ENCODE data around the gene SEMA5A.

Gene SEMA5A

DNA sequence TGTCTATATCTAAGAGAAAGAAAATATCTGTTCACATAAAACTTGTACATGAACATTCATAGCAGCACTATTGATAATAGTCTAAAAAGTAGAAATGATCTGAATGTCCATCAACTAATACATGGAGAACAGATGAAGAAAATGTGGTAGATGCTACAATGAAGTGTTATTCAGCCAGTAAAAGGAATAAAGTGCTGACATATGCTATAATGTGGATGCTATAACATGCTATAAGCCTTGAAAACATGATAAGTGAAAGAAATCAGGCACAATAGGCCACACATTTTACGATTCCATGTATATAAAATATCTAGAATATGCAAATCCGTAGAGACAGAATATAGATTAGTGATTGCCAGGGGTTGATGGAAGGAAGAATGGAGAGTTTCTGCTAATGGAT, 146.8 kb downstream of the SEMA5A start:
- DNase-seq (ENCODE audit: low spot score), result no peak

DNA sequence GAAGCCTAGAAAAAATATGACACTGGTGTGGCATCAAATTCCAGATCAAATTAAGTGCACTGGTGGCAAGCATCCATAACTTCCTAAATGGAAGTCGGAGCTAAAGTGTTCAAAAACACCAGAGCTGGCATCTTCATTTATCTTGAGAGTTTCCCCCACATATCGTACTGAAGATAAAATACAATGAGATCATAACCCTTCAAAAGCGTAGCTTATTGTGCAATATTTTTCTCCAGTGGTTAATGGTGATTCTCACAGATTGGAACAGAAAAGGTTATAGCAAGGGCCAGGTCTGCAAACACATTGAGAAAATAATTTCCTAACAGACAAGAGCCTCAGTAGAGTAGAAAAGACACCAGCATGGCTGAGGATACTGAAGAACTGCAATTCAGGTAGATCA, 147.6 kb downstream of the SEMA5A start:
- DNase-seq (ENCODE audit: low spot score), result no peak

DNA sequence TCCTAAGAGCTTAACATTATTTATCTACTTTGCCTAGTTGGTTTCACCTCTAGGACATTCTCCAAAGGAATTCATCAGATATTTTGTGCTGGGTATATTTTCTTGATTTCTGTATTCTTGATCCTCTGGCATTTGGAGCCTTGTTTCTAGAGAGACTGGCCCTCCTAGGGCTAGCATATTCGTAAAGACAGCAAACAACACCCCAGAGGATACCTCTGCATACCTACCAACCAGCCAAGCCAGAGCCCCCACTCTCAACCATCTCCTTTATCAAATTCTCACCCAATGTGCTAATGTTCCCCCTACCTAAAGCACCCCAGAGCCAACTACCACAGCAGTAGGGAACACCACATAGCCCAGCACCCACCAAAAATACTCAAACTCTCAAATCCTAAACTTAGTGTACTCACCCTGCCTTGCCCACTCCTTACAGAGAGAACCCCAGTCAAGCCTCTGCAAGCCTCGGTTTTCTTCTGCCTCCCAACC, 149.5 kb downstream of the SEMA5A start:
- DNase-seq (ENCODE audit: low spot score), result no peak

DNA sequence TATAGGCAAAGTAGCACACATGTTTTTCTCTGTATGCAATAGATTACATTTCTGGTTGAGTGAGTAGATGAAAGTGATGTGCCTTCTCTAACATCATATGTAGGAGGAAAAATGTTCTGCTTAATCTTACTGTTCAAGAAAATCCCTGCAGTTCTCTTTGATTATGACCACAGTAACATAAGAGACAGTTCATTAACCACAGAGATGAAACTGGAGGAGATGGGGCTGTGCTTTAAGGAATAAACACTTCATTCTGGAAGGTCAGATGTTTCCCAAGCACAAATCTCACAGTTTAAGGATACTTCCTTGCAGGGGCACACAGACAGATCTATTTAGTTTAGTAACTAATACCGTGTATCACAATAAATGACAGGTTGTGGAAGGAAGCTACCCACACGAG, 150.2 kb downstream of the SEMA5A start:
- DNase-seq (ENCODE audit: low spot score), result no peak

DNA sequence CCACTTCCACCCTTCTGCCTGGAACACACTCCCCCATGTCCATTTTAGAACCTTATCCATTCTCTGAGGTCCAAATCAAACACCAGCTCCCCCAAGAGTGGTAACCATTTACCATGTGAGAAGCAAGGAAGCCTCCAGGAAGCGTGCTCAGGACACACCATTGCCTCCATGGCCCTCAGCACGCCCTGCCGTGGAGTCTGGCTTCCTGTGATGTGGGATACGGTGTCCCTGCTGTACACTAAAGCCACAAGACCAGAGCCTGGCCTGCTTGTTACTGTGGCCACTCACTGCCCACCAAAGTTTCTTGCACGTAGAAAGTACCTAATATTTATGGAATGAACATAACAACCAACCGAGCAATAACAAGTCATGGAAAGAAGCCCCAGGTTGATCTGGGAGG, 151.7 kb downstream of the SEMA5A start:
- no peak for DNase-seq (ENCODE audit: low spot score)

DNA sequence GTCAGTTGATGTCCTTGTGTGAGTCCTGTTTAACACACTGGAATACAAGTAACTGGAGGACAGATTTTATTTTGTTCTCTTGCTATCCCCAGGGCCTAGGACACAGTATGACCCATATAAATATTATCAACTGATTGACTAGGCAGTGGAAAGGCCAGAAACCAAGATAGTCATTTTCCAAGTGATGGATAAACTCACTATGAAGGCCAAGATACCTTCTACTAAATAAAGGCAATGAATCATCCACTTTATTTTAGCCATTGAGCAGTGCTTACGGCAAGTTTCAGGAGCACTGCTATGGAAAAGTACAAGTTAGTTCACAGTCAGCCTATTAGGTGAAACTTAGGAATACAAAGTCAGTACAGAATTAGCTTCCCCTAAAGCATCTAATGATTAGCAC, 153.2 kb downstream of the SEMA5A start:
- DNase-seq (ENCODE audit: low spot score), result no peak

DNA sequence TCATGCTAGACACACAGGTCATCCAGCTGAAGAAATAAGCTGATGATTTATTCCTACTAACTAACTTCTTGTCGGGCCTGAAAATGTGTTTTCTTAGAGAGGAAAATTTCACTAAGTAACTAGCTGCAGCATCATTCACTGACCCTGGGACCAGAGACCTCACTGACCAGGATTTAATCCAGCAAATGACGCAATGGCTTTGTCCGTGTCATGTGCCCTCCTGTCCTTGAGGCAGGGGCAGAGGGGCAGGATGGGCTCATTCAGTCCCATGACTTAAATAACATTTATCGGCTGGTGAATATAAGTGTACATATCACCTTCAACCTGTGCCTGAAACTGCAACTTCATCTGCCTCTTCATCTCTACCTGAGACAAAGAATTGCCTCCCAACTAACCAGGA, 154.8 kb downstream of the SEMA5A start:
- DNase-seq (ENCODE audit: low spot score), result no peak

DNA sequence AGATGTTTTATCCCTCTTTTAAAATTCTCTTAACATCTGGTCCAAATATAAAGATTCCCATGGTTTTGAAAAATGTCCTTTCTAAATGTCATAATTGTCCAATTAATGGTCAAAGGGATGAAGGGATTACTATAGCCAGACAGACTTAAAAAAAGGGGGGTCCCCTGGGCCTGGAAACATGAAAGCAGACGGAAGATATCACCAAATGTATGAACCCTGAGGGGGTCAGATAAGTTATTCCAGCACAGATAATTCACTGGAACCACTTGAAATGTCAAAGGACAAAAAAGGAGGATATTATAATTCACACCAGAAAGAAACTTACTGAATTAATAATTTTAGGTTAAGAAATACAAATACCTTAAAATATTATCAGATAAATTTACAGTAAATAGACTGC, 155.8 kb downstream of the SEMA5A start:
- no peak for DNase-seq (ENCODE audit: low spot score)

DNA sequence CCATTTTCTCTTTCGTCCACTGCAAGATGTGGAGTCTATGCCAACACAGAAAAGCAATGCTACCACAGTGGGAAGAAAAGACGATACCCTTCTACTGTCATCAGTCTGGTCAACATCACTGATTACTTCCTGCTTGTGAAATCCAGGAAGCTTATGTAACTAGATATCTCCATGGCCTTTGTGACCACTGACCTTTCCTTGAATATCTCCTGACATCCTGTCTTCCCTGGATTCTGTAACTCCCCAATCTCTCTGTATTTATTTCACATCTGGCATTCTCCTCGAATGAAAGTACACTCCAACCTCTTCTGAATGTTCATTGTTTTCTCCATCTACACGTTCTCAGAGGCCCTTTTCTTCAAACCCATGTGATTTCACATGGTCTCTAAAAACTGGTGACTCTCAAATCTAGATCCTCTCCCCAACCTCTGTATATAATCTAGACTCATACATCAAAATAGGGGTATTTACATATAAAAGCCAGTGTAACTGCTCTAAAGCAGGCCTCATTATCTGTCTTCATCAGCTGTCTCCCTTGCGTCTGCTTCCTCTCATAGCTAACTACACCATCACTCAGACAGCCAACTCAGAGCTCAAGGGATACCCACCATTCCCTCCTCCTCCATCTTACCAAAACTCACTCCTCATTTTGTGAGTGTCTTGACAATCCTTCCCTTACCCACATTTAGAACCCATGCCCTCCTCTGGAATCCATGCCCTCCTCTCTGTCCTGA, 156.8 kb downstream of the SEMA5A start:
- DNase-seq (ENCODE audit: low spot score), result no peak

DNA sequence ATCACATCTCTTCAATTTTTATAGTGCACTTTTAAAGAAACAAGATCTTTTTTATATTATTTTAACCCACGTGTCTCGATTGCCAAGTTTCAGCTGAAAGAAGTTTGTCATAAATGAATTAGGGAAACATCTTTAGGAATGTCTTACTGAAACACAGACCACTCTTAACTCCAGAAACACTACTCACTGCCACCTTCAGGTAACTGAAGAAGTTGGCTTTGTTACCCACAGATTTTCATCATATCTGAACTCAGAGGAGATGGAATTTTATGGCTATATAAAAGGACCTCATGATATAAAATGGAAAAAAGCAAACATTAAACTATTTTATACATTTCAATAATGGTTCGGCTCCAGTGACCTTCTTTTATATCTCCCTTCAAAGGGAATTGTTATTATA, 158.0 kb downstream of the SEMA5A start:
- DNase-seq (ENCODE audit: low spot score), result no peak

DNA sequence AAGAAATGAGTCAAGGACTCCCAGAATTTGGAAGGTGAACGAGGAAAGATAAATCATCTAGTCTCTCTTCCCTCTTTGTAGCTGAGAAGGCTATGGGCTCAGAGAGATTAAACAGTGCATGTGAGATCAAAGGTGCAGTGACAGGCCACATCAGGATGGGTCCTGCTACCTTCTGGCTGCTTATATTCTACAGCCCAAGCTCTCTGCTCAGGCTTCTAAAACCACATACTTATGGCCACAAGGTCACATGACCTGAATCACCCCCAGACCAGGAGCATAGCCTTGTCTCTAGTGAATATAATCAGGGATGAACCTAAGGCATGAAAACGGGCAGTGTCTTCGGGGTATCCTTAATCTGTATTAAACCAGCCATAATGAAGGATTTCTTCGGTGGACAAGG, 158.9 kb downstream of the SEMA5A start:
- DNase-seq (ENCODE audit: low spot score), result no peak

DNA sequence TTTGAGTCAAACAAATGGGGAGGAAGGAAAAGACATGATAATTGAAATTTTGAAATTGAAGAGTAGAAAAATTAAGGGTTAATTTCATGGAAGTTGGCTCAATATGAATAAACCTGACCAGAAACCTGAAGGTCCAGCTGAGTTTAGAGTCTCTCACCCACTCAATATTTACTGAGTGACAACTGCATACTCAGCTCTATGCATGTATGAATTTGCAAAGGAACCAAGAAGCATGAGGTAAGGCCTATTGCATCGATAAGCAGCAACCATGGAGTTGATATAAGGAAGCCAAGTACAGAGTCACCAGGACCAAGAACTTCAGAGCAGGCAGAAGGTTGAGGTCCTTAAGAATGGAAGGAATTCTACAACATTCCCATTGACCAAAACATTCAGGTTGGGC, 163.4 kb downstream of the SEMA5A start:
- no peak for DNase-seq (ENCODE audit: low spot score)

DNA sequence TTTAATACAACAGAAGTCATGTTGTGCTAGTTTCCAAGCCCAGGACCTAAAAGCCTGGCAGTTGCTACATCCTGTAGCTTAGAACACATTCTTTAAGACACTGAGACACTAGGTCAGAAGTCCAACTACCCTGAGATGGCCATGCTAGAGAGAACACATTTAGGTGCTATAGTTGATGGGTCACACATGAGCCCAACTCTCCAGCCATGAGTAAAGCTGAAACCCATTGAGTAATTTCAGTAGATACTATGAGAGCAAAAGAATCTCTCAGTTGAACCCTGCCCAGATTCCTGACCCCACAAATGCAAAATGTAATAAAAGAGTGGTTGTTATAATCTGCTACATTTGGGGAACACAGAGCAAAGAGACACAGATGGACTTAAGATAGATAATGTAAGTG, 164.4 kb downstream of the SEMA5A start:
- no peak for DNase-seq (ENCODE audit: low spot score)

DNA sequence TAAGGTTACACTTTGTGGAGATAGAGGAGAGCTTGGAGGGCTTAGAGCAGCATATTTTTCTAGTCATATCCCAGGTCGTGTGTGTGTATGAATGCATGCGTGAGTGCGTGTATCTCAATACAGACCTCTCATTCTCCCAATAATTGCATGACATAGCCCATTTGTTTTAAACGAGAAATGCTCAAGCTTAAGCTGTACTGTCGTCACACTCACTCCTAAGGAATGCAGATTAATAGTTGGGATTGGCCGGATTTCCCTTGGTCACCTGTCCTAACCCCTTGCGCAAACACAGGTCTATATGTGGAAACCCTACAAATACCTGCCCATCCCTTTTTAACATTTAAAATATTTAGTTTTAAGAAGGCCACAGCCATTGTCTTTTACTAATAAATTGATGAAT, 165.8 kb downstream of the SEMA5A start:
- no peak for DNase-seq (ENCODE audit: low spot score)

DNA sequence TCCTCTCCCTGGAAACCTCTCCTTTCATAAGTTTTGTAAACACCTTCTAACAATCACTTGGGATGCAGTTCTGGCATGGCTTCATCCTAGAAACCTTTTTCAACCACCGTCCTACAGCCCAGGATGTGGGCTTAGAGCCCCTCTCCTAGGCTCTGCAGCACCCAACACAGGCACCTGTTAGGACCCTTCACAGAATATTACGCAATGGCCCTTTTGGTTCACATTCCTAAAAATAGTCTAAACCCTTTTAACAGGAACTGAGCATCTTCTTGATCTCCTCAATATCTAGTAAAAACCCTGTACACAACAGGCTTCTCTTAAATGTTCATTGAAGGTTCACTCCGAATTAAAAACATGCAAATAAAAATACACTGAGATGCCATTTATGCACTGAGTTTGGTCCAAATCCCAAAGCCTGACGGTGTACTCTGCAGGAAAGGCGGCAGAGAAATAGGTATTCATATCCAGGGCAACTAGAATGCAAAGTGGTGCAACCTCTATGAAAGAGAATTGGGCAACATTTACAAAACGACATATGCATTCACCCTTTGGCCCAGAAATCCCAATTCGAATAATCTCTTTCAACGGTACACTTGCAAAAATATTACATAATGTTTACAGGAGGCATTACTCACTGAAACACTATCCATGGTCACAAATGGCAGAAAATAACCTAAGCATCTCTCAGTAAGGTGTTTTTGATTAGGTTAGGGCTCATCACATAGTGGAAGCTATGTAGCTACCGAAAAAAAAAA, 169.3 kb downstream of the SEMA5A start:
- no peak for DNase-seq (ENCODE audit: low spot score)

DNA sequence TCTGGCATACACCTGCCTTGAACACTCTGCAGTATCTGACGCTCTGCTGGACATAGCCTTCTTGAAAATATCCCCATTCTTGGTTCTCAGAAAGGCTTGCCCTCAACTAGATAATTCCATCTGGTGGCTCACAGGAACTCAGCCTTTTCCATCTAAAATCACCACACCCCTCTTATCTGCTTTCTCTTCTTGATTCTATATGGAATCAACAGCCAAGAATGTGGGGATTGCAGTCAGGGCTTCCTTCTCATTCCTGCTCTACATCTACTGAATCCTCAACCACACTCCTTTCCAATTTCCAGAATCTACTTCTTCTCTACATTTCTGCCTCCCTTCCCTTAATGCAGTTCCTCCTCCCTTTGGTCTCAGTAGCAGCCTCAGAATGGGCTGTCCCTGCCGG, 170.1 kb downstream of the SEMA5A start:
- no peak for DNase-seq (ENCODE audit: low spot score)

DNA sequence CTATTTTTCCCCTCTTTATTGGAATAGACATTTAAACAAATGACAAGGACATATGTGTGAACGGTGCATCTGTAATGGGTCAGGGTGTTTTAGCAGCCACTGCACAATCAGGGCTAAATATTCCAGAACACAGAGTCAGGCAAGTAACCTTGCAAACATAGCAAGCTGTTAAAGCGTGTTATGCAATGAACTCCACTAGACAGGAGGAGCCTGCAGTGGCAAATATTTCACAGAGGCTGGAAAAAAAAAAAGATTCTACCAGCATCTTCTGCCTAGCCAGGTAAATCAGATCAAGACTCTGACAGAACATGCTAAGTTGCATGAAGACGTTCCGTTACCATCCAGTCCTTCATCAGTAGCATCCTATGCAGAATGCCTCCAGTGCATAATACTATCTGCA, 171.8 kb downstream of the SEMA5A start:
- no peak for DNase-seq (ENCODE audit: low spot score)

DNA sequence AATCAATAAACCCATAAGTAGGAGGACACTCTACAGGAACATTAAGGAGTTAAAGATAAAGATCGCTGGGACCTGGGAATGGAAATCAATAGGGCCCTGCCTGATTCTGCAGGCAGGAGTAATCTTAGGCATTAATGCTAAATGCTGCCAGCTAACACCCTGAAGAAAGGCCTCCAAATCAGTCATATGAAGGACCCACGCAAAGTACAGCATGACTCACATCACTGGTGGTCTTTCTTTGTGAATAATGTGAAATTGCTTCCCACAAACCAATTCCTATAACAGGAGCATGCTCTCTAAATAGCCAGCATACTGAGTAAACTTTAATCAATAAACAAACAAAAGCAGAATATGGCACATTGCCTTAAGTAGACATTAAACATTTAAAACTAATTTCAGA, 172.3 kb downstream of the SEMA5A start:
- no peak for DNase-seq (ENCODE audit: low spot score)

DNA sequence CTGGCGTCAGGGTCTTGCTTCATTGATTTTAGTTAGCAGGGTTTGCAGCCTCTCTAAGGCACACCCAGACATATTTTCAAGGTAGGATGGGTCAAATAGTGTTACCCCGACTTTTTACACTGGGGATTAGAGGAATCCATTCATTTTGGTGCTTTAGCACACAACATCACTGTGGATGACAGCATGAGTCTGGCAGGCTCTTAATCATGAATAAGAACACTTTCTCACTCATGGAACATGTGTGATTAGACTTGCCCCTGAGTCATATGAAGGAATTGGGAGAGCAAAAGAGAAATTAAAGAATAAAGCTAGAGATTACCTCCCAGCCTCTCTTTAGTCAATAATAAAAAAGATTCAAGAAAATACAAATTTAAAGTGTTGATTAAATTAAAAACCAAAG, 175.6 kb downstream of the SEMA5A start:
- DNase-seq (ENCODE audit: low spot score), result no peak

DNA sequence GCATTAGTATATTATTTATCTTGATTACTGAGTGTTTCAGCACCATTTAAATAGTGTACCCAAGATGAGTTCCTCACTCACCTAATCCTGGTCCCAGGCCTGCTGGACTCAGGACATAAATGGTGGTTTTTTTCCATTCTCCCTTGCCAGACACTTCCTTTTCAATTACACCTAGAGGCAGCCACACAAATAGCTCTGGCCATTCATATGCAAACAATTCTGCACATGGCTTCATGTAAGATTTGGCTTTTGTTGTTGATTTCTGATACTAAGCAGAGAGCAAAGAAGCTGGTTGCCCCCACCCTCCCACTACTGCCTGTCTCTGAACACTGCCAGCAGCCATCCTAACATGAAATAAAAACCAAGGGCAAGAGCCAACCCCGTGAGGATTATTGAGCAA, 180.4 kb downstream of the SEMA5A start:
- no peak for DNase-seq (ENCODE audit: low spot score)

DNA sequence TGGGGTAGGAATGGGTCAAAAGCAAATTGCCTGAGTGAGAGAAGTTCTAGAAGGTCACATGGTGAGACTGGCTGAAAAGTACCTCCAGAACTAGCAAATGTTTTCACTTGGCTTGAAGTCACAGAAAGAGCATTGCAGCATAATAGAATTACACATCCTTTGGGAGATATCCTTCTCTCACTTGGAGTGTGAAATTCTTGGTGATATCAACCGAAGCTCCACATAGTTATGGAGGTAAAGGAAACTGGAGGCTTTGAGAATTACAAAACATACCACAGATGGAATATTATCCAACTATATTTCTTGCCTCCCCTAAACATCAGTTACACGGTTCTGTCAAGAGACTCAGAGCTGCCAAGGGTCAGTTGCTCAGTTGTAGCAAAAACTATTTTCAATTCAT, 182.4 kb downstream of the SEMA5A start:
- no peak for DNase-seq (ENCODE audit: low spot score)

DNA sequence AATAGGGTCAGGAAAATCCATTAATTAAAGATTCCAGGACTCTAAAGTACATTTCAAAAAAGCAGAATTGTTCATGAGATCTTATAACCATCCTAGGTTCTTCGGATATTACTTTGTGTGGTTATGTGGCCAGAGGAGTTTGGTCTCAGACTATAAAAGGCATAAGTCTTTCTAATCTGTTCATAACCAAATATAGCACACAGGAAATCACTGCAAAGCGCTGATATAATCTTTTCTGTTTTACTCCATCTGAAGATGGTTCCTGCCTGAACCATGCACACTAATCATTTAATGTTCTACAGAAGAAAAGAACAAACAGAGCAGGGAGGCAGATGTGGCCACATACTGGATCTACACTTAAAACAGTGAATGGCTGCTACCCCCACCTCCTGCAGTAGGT, 182.8 kb downstream of the SEMA5A start:
- DNase-seq (ENCODE audit: low spot score), result no peak

DNA sequence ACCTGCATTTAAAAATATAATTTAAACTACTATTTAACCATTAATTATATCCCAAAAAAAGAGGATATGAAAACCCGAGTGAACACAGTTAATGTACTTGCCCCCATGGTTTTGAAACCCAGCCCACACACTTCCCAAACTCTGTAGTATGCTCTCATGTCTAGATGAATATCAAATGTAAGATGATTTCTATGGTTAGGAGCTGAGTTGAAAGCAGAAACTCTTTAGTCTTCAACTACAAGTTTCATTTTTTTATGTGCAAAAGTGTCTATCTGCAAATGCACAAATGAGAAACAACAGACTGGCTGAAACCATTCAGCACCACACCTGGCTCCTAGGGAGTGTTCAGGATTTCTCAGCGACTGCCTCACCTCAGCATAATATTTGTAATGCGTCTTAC, 183.3 kb downstream of the SEMA5A start:
- no peak for DNase-seq (ENCODE audit: low spot score)

DNA sequence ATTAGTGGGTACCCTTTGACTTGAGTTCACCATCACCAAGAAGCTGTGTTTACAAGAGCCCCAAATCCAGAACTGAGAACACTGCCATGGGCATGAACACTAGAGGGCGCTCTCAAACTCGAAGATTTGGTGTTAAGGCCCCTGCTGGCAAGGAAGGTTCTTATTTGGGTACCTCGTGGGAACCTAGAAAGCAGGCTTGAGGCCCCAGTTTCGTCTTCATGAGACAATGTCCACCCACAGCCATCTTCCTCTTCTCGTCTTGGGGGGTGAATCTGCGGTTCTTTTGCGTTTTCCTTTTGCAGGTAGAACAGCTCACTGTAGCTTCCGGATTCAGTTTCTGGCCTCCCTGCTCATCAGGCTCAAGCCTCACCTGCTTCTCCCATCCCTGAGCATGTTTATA, 184.0 kb downstream of the SEMA5A start:
- peak; percentile 73 for DNase-seq (ENCODE audit: low spot score)

Measured in globus pallidus (tissue), 1 donor.